ENCODE results near the gene ZNF701.
"Not testable (repeated sequence)": the region's sequence is repeated elsewhere in the genome, so short reads cannot be mapped to it uniquely, and the experiment has no call there.

DNA sequence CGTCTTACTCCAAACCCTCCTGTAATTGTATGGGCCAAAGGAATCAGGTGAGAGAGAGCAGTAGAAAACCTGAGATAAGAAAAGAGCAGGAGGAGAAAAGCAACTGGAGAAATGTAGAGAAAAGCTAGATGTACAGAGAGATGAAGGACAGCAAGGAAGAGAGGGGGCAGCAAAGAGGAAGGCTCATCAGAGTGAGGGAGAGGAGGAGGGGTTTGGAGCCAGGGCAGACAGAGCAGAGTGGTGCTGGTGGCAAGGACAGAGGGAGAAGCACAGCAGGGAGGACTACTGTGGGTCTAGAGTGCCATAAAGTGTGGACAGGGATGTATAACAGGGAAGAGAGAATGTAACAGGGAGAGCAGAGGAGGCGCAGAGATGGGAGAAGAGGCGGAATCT is 31.9 kb downstream of the ZNF701 start:
- TF ChIP-seq CTCF, POLR2A (IDR thresholded peaks at IDR 0.05): not testable (repeated sequence)
